Choroid plexus epithelial cell (primary cell): Measurements from ENCODE around the gene CYP2C19.

Experiments used
- DNase-seq: peaks from one replicate; pipeline ENCODE4 v3.0.0-alpha.2; 2010; ENCODE audit warnings: low read depth
- H3K4me3 ChIP-seq: 2 replicates; pipeline ENCODE4 v1.5.1; 2011; ENCODE audit warnings: low read depth, mild to moderate bottlenecking, control low read depth, low read length, moderate library complexity
- TF ChIP-seq, protein P1 (sequence below): conservative IDR thresholded peaks from 2 replicates; pipeline ENCODE4 v1.5.1; 2011; ENCODE audit warnings: low read depth, mild to moderate bottlenecking, control low read depth, inconsistent platforms, low read length, moderate library complexity

The CYP2C19 gene

GRCh38 chr10:94846204-94846603, 83.7 kb downstream of the CYP2C19 start:
- DNase-seq, result no peak
- no peak overlapping the region for H3K4me3 ChIP-seq
- TF ChIP-seq, protein P1, sequence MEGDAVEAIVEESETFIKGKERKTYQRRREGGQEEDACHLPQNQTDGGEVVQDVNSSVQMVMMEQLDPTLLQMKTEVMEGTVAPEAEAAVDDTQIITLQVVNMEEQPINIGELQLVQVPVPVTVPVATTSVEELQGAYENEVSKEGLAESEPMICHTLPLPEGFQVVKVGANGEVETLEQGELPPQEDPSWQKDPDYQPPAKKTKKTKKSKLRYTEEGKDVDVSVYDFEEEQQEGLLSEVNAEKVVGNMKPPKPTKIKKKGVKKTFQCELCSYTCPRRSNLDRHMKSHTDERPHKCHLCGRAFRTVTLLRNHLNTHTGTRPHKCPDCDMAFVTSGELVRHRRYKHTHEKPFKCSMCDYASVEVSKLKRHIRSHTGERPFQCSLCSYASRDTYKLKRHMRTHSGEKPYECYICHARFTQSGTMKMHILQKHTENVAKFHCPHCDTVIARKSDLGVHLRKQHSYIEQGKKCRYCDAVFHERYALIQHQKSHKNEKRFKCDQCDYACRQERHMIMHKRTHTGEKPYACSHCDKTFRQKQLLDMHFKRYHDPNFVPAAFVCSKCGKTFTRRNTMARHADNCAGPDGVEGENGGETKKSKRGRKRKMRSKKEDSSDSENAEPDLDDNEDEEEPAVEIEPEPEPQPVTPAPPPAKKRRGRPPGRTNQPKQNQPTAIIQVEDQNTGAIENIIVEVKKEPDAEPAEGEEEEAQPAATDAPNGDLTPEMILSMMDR, result no peak

- no peak overlapping the region for H3K4me3 ChIP-seq
- TF ChIP-seq, protein P1, result no peak
- DNase-seq, result no peak
Measured at GRCh38 chr10:94850766-94851165, 88.3 kb downstream of the CYP2C19 start.

DNA sequence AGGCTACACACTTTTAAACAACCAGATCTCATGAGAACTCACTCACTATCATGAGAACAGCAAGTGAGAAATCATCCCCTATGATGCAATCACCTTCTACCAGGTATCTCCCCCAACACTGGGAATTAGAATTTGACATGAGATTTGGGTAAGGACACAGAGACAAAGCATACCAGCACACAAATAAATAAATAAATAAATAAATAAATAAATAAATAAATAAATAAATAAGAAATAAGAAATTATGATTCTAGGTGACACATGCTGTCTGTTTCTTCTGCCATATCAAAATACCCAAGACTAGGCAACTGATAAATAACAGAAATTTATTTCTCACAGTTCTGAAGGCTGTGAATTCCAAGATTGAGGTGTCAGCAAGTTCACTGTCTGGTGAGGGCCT, 88.8 kb downstream of the CYP2C19 start:
- TF ChIP-seq, protein P1, result no peak
- H3K4me3 ChIP-seq, result no peak overlapping the region
- DNase-seq, result no peak

- DNase-seq, result no peak
- no peak overlapping the region for H3K4me3 ChIP-seq
- TF ChIP-seq, protein P1, result no peak
Measured at GRCh38 chr10:94852438-94852837, 90.0 kb downstream of the CYP2C19 start.

GRCh38 chr10:94853065-94853464, 90.6 kb downstream of the CYP2C19 start:
- H3K4me3 ChIP-seq, result no peak overlapping the region
- DNase-seq, result no peak
- TF ChIP-seq, protein P1, result no peak

DNA sequence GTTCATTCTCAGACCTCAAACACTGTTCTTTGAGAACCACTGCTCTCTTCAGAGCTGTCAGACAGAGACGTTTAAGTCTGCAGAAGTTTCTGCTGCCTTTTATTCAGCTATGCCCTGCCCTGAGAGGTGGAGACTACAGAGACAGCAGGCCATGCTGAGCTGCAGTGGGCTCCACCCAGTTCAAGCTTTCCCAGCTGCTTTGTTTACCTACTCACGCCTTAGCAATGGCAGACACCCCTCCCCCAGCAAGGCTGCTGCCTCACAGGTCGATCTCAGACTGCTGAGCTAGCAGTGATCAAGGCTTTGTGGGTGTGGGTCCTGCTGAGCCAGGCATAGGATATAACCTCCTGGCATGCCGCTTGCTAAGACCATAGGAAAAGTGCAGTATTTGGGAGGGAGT, 95.5 kb downstream of the CYP2C19 start:
- TF ChIP-seq, protein P1, result no peak
- DNase-seq, result no peak
- no peak overlapping the region for H3K4me3 ChIP-seq

- TF ChIP-seq, protein P1, result no peak
- no peak for DNase-seq
- H3K4me3 ChIP-seq, result no peak overlapping the region
Measured at GRCh38 chr10:94859086-94859485, 96.6 kb downstream of the CYP2C19 start.
